Measurements from ENCODE around the gene FAM184B.
"Not testable (repeated sequence)": the region's sequence is repeated elsewhere in the genome, so short reads cannot be mapped to it uniquely, and the experiment has no call there.

The FAM184B gene

GRCh38 chr4:17713779-17714178 is 67.6 kb downstream of the FAM184B start:
- DNase-seq = no peak

DNA sequence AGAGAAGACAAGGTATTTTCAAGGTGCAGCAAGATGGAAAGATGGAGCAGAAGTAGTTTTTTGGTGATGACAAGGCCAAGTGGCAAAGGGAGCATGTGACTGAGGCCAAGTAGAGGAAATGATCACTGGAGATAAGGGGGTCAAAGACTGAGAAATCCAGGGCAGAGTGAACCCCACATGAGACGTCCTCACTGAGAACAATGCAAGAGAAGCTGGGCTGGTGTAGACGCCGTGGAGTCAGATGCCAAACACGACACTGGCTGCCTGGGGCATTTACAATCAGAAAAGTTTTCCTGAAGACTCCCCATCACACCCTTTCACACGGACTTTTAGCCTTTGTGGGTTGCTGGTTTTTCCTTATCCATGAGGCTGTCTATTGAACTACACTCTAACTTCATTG is 69.3 kb downstream of the FAM184B start:
- no peak for DNase-seq

- not testable (repeated sequence) for DNase-seq
These were observed 70.2 kb downstream of the FAM184B start for GRCh38 chr4:17711206-17711605.

DNA sequence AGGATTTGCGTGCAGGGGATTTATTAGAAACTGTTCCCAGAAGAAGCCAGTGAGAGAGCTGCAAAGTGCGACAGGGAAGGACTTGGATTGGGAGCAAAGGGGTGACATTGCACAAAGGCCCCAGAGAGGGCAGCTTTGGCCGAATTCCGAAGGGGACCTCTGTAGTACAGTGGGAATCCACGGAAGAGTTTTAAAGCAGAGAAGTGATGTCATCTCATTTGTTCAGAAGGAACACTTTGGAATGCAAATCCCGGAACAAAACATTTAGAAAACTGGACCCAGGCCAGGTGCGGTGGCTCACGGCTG is 71.7 kb downstream of the FAM184B start:
- DNase-seq = no peak

- no peak for DNase-seq
These were observed 72.2 kb downstream of the FAM184B start for GRCh38 chr4:17708992-17709762.

- DNase-seq = no peak
These were observed 73.8 kb downstream of the FAM184B start for GRCh38 chr4:17707671-17708070.

- no peak for DNase-seq
These were observed 76.3 kb downstream of the FAM184B start for GRCh38 chr4:17705107-17705506.

DNA sequence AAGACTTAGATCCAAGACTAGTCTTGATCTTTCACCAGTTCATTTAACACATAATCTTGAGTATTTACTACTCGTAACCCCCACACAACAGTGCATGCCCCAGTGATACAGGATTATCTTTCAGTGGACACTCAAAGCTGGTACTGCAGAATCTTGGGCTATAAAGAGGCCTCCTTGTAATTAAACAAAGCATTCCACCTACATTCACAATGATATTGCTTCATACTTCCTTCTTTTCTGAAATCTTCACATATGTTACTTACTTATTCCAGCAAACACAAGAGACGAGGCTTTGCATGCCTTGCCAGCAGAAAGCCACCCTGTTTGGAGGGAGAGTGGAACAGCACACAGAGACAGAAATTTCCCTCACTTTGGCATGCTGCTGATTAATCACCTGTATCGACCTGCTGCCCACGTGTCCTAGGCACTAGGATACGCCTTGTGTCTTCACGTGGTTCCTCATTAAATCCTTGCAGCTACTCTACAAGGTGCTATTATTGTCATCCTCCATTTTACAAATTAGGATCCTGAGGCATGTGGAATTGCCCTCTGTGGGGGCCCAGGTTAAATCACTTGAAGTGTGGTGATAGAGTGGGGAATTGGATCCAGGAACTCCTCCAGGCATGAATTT is 77.3 kb downstream of the FAM184B start:
- no peak for DNase-seq

DNA sequence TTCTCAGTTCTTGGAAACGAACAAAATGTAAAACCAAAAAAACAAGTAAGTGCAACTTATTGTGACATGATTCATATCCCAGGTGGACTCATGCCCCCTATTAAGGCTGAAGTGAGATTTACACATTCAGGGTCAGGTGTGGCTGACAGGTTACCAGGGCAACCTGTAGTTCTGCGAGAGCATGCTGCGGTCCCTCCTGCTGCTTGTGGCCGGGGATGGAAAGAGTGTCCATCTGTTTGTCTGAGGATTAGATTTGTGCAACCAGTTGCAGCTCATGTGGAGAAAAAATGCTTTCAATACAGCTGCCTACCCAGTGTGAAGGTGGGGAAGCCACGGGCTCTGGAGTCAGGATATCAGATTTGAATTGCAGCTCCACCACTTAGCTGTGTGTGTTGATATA is 78.8 kb downstream of the FAM184B start:
- DNase-seq = no peak

DNA sequence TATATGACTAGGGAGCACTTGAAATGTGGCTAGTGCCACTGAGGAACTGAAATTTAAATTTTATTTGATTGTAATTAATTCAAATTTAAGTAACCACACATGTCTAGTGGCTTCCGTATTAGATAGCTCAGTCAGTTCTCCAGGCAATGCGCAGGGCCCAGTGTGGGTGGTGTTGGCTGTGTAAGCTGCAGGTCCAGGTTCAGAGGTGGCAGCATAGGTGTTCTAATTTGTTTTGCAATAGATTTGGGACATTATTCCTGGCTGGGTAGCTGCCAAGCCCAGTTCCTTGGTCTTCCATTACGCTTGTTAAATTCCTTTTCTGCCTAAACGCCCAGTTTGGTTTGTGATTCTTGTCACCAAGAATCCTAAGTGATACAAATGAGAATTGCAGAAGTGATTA is 79.5 kb downstream of the FAM184B start:
- no peak for DNase-seq

- DNase-seq = no peak
These were observed 80.1 kb downstream of the FAM184B start for GRCh38 chr4:17701138-17701839.

- DNase-seq = no peak
These were observed 82.0 kb downstream of the FAM184B start for GRCh38 chr4:17699380-17699779.

DNA sequence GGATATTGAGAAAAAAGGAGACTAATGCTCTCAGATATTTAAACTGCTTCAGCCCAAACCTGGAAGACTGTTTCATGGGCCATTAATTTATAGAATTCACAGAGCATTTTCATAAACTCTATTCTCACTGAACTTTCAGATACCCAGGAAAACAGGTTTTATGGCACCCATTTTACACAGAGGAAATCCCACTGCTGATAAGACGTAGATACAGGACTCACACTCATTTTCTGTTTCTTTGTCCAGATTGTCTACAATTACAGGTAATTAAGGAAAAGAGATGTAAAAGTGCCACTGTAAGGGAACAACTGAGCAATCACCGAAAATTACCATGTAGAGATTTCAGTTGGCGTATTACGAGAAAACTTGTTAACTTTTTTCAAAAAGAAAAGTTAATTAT is 83.3 kb downstream of the FAM184B start:
- DNase-seq = no peak

GRCh38 chr4:17695341-17695740 is 86.1 kb downstream of the FAM184B start:
- no peak for DNase-seq

- no peak for DNase-seq
These were observed 86.9 kb downstream of the FAM184B start for GRCh38 chr4:17694552-17694951.

DNA sequence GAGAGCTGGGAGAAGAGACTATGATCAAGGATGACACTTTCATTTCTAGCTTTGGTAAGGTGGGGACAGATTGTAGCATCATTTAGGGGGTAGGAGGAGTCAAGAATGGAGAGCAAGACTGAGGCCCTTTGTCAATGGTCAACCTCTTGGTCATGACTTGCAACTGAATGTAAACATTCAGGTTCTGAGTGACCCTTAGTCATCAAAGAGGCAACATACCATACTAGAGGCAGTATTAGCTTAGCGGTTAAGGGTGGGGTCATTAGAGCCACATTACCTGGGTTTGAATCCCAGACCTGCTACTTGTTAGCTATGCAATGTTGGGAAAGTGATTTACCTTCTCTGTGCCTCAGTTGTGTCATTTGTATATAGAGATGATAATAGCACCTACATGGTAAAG is 90.5 kb downstream of the FAM184B start:
- DNase-seq = no peak

GRCh38 chr4:17690135-17690534 is 91.3 kb downstream of the FAM184B start:
- no peak for DNase-seq

DNA sequence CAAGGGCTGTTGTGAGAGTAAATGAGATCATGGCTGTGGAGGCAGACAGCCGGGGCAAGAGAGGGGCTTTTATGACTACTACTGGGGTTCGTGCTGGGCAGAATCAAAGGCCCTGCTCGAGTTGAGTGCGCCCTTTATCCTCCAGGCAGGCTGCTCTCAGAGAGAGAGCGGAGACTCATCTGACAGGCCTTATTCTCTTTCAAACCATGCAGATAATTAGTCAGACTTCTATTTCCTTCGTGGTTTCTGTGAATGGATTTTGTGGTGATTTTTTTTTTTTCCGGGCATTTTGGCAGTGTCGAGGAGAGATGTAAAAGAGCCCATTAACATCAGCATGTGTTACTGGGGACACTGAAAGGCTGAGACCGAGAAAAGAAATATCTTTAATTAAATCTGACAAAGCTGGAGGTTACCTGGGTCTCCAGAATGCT is 93.4 kb downstream of the FAM184B start:
- no peak for DNase-seq

DNA sequence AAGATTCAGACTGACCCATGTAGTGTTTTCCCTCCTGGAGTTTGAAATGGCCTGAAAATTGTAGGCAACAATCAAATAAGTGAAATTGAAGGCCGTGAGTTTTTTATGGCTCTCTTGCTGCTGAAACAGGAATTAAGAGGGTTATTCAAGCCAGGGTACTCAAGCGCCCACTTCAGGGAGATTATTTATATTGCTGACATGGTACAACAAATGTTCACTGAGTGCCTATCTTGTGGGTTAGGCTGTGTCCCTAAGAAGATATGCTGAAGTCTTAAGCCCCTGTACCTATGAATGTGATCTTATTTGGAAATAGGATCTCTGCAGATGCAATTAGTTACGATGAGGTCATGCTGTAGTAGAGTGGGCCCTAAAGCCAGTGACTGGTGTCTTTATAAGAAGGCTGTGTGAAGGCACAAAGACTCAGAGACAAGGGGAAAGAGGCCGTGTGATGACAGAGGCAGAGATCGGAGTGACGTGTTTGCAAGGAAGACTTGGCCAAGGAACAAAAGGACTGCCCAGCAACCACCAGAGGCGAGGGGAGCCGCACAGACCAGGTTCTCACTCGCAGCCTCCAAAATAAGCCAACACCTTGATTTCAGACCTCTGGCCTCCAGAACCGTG is 94.1 kb downstream of the FAM184B start:
- no peak for DNase-seq

GRCh38 chr4:17684648-17685047 is 96.8 kb downstream of the FAM184B start:
- DNase-seq = not testable (repeated sequence)

GRCh38 chr4:17682222-17682566 is 99.2 kb downstream of the FAM184B start:
- no peak for DNase-seq

DNA sequence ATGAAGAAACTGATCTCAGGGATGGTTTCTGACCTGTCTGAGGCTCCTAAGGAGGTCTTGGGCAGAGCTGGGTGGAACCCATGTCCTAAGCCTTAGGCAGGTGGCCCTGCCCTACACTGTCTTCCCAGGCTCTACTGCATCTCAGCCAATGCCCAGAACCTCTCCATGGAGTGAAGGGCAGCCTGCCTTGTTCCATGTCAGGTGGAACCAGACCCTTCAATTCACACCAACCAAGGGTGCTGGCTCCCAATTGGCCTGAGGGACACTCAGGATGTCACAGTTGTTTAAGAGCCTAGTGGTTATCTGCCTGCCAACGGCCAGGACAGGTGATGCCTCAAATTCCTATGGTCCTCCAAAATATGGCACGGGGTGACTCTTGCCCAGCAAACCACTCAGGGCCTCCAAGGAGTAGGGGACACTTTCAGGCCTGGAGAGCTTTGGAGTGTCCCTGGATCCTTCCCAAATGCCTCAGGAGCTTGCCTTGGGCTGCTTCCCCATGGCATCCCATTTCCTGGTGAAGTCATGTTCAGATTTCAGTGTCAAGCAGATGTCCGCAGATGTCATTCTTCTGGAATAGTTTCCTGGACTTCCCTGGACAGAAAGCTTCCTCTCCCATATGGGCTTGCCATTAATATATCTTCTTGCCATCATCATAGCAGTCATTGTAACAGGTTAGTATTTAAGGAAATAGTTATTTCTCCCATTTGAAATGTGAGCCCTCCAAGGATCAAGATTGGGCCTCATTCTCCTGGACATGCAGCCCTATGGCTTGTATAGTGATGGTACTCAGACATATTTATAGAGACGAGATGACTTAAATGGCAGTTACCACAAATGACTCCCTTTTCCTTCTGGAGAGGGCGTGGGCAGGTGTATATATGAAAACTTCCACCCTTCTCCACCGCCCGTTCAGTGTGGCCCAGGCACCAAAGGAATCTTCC is 99.9 kb downstream of the FAM184B start:
- DNase-seq = no peak

All from CD4-positive, alpha-beta T cell treated with Interleukin-12 subunit alpha and Interleukin-12 subunit beta, for 1 hour (primary cell).